Cardiac fibroblast (primary cell): ENCODE data around the gene HTR4.

ENCODE experiments used
- DNase-seq, 2 donors: peaks; one replicate each; pipeline versions ENCODE4 v3.0.0 to v3.0.0-alpha.2; 2010; ENCODE audit warnings: low read depth in 2 of 2
- H3K4me3 ChIP-seq, 2 donors: replicated peaks in 1 of 2; 1 replicate in 1 of 2; 2 replicates in 1 of 2; pipeline ENCODE4 v1.5.1; 2011; ENCODE audit warnings: low read depth in 2 of 2, low read length in 2 of 2, mild to moderate bottlenecking in 2 of 2, moderate library complexity in 1 of 2
- CTCF ChIP-seq: IDR thresholded peaks from one replicate; pipeline ENCODE4 v1.5.1; 2011; ENCODE audit warnings: low read depth, mild to moderate bottlenecking, low read length, inconsistent platforms

HTR4 gene

GRCh38 chr5:148467958-148468357, 186.4 kb downstream of the HTR4 start:
- no peak for DNase-seq
- no peak overlapping the region for H3K4me3 ChIP-seq
- TF ChIP-seq CTCF: no peak

- no peak overlapping the region for H3K4me3 ChIP-seq
- no peak for TF ChIP-seq CTCF
- DNase-seq: no peak
Observed at GRCh38 chr5:148466236-148466580, 188.1 kb downstream of the HTR4 start.

DNA sequence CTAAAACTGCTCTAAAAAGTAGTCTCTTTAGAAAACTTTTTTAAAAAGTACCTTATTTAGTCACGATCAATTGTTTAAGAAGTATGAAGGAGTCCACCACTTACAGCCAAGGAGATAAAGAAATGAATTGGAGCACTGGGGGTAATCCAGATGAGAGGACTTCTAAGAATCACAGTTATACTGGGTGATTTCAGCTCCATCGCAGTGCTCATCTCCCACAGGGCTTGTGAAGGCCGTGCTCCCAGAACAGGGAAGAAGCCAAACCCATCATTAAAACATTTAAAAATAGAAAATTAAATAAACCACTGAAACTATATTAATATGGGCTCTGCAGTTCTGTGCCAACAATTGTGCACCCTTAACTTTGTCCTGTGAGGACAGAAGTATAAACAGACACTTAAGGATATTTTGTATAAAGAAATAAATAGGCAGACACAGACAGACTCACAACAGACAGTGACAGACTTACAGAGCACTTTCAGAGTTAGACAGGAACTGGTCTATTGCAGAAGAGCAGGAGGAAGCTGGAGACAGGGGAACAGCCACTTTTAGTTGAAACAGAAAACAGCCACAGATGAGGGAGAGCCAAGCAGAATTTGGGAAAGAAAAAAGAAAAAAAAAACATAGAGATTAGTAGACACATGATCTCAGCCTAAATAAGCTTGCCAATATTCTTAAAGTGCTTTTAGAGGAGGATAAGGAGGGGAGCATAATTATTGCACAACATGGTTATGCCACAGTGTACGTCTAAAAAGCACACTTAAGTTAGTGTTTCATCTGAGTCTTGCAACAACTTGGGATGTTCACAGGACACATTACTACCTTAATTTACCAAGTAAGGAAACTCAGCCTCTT, 188.7 kb downstream of the HTR4 start:
- DNase-seq: peak in 1 of 2 donors; percentile 29
- H3K4me3 ChIP-seq: no peak overlapping the region
- TF ChIP-seq CTCF: no peak

DNA sequence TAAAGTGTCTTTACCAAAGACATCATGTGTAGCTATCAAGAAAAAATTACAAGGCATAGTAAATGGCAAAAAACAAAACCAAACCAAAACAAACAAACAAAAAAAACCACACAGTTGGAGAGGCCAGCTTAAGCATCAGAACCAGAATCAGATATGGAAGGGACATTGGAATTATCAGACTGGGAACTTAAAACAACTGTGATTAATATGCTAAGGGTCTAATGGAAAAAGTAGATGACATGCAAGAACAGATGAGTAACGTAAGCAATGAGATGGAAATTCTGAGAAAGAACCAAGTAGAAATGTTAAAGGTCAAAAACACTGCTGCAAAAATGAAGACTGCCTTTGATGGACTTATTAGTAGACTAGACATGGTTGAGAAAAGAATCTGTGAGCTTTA, 194.7 kb downstream of the HTR4 start:
- no peak for DNase-seq

GRCh38 chr5:148458036-148458888, 196.1 kb downstream of the HTR4 start:
- no peak overlapping the region for H3K4me3 ChIP-seq
- DNase-seq: no peak

More for the DNA sequence above, 194.7 kb downstream of the HTR4 start:
- no peak for TF ChIP-seq CTCF
- no peak overlapping the region for H3K4me3 ChIP-seq

GRCh38 chr5:148457183-148457620, 197.1 kb downstream of the HTR4 start:
- TF ChIP-seq CTCF: peak; percentile 20

More at GRCh38 chr5:148458036-148458888, 196.1 kb downstream of the HTR4 start:
- no peak for TF ChIP-seq CTCF

More at GRCh38 chr5:148457183-148457620, 197.1 kb downstream of the HTR4 start:
- H3K4me3 ChIP-seq: no peak overlapping the region
- no peak for DNase-seq
